NK-92 (cell line): ENCODE measurements around the gene PIM2.

Experiments used
- DNase-seq: peaks from one replicate; lab custom pipeline; 2025; ENCODE audit not compliant: unreplicated experiment; lab: John Stamatoyannopoulos, UW

Gene PIM2

GRCh38 chrX:48918643-48919340 lies at the start of gene PIM2:
TSS of gene PIM2 (minus strand) at chrX:48919024. CDS start at chrX:48918834, 190 bp downstream.
- DNase-seq = peak; percentile 45

DNA sequence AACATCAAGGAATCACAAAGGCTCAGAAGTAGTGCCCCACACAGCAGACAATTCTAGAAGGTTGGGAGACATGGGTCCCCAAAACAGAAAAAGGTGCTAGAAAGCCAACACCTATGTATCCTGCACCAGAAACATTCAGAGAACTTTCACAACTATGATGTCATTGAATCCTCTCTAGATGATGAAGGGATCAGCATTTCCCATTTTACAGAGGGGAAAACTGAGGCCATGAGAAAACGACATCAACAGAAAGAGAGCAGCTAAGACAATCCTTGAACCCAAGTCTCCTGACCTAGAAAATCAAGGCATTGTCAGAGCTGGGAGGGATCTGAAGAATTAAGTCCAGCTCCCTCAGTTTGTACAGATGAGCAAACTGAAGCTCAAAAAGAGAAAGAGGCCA lies 49.6 kb upstream of the PIM2 start:
- no peak for DNase-seq

- DNase-seq = no peak
These were observed 48.2 kb upstream of the PIM2 start for GRCh38 chrX:48966796-48967579.

GRCh38 chrX:48965959-48966358 lies 47.1 kb upstream of the PIM2 start:
- no peak for DNase-seq

DNA sequence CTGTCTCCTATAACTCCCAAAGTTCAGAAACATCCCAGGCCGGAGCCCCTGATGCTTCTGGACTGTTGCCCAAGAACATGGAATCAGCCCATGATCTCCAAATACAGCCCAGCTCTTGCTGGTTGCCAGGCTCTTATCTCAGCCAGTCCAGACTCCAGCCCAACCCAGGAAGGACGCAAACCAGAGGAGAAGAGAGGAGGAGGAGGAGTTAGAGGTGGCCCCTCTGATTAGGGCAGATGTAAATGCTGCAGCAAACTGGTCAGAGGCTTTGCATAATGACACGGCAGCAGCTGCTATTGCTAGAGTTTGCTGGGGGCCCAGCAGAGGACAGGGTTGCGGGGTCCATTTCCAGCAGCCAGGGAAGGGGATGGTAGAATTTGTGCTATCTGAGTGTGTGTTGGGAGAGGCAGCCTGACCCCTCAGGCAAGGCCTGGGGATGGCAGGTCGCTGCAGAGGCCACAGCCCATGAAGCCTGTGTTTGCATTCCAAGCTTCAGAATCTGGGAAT lies 42.8 kb upstream of the PIM2 start:
- DNase-seq = no peak

DNA sequence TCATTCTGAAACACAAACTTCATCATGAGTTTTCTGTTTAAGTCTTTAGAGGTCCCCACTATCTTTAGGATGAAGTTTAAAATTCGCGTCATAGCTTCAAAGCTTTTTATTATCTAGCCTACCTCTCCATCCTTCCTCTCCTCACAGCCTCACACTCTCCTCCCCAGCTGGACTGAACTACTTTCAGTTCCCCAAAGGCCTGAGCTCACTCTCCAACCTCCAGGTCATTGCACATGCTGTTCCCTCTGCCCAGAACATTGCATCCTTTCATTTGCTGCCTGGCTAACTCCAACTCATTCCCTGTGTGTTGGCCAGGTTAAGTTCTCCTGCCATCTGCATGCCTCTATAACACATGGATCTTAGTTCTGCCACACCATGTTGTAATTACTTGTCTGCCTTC lies 41.5 kb upstream of the PIM2 start:
- DNase-seq = no peak

GRCh38 chrX:48958635-48959094 lies 39.8 kb upstream of the PIM2 start:
- DNase-seq = no peak

GRCh38 chrX:48957827-48958634 lies 39.2 kb upstream of the PIM2 start:
- DNase-seq = peak; percentile 62

- DNase-seq = no peak
These were observed 38.6 kb upstream of the PIM2 start, which contains the start of gene OTUD5 for GRCh38 chrX:48957477-48957826. TSS of gene OTUD5 (minus strand) at chrX:48957607. CDS start at chrX:48957570, 37 bp downstream.

- DNase-seq = no peak
These were observed 38.0 kb upstream of the PIM2 start for GRCh38 chrX:48956728-48957414.

DNA sequence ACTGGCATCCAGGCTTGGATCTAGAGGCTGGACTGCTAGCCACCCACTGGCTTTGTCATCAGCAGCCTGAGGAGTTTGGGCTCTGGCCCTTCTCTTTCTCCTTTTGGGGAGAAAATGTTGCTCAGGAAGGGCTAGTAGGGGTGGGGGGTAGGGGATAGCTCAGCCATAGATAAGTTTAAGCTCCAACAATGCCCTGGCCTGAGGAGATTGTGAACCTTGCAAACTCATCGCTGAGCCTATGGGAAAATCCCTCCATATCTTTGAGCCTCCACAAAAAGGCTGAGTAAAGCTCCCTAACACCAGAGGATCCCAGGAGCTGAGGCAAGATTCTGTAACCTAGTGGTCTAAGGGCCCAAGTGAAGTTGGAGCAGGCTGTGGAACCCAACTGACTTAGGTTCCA lies 29.8 kb upstream of the PIM2 start:
- DNase-seq = no peak

DNA sequence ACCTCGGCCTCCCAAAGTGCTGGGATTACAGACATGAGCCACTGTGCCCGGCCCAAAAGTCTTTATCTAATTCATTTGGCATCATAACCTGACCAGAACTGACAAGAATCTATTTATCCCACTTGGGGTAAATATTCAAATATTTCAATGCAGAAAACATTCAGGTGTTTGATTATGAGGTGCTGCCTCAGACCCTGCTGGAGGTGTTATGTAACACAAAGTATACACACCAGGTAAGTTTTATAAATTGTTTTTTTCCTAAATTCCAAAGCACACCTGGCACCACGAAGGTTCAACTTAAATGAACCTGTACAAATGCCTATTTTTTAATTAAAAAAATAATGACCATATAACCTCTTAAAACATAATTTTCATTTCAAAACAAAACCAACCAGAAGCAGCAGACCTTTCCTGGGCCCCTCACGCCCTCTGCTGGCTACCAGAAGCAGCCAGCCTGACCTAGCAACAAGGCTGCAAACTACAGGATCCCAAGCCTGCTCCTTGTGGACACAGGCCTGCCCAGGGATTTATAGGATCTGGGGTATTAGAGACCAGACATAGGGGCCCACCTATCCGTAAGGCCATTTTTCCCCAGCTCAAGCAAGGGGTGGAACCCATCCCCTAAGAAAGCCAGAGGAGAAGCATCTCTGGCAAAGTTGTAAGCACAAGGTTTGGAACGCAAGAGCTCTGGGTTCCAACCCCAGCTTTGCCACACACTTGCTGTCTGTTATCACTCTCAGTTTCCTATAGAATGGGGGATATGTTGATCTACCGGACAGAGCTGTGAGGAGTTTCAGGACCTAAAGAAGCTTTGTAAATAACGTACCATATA lies 26.9 kb upstream of the PIM2 start:
- no peak for DNase-seq

DNA sequence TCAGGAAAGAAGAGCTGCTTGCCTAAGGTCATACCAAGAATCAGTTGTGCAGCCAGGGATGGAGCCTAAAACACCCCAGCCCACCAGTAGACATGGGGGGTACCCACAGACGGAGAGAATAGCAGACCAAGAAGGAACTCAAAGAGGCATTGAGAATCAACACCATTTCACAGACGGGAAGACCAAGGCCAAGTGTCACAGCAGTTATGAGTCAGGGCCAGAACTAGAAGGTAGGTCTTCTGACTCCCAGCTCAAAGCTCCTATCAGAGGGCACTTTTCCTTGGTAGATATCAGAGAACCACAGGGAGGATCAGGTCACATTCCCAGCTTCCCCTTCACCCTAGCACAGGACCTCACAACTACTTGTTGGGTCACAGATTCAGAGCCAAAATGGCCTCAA lies 24.1 kb upstream of the PIM2 start:
- no peak for DNase-seq

DNA sequence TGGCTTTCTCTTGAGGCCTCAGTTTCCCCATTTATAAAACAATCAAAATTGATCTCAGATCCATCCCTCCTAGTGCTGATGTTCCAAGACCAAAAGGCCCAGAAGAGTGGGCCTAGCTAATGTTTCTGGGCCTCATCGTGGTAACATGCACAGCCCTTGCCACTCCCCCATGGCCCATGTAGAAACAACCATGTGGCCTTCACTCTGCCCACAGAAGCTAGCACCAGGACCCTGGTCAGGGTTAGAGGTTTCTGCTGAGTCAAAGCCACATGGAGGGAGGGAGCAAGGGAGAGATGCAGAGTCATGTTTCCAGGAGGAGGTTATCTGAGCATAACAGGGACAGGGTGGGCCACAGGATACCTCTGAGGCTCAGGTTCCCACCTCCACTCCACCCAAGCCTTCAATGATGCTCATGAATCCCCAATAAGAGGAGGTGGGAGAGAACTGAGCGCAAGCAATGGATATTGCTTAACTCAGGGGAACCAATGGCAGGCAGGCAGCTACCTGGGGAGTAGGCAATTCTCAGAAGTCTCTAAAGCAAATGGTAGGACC lies 21.7 kb upstream of the PIM2 start:
- no peak for DNase-seq

DNA sequence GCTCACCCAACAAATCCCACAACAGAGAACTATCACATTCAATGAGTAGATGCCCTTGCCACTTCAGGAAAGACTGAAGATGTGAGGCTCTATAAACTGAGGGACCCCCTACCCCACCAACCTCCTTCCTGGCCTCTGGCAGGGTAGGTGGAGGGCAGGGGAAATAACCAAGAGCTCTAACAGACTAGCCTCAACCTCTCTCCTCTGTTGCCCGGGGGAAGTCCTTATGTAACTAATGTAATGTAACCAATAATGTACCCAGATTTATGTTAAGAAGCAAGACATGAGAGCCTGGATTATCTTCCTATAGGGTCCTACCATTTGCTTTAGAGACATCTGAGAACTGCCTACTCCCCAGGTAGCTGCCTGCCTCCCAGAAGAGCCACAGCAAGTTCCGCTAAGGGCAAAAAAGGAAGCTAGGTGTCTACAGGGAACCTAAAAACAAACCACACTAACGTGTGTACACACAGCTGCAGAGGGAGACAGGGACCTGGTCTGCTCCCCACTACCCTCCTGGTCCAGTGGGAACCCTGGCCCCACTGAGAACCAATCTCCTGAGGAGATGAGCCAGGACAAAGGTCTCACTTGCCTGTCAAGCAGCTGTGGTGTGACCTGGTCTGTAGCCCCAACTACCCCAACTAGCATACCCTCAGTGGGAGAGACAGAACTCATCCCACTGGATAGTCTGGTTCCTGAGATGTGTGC lies 20.9 kb upstream of the PIM2 start:
- DNase-seq = no peak

DNA sequence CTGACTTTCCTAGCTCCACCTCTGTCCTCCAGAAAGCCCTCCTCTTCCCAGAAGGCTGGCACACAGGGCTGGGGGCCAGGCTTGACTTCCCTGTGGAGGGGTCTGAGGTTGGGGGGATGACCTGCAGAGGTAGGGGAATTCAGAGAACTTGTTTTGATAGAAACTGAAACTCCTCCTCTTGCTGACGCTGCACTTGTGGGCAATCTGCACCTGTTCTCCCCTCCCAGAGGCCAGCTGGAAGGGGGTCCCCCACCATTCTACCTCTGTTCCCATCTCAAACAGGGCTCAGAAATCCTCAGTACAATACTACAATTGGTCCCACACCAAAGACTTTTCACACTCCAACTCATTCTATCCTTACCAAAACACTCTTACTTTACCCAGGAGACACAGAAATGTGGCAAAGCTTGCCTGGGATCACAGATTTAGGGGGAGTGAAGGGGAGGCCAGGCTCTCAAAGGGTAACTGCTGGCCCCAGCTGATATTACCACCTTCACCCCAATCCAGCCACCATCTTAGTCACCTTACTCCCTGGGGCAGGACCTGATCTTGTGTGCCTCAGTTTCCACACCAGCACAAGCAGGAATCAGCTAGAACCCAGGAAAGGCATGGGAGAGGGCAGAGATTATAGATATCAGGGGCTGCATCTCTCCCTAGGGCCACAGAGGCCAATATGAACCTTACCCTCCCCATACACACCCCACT lies 20.0 kb upstream of the PIM2 start:
- DNase-seq = peak; percentile 2

- DNase-seq = peak; percentile 22
These were observed 18.5 kb upstream of the PIM2 start for GRCh38 chrX:48937054-48937907.
